Mesendoderm (in vitro differentiated cells): ENCODE data around the gene ANTXR1.

ENCODE experiments used
- DNase-seq: peaks from one replicate; pipeline ENCODE4 v3.0.0; 2013
- H2AK5ac ChIP-seq: 2 replicates; pipeline ENCODE4 v1.6.1; 2013; ENCODE audit warnings: low read length, inconsistent platforms
- H2BK120ac ChIP-seq: 2 replicates; pipeline ENCODE4 v1.6.1; 2013; ENCODE audit warnings: low read depth, mild to moderate bottlenecking, low read length, moderate library complexity, mixed read lengths
- H2BK15ac ChIP-seq: replicated peaks from 2 replicates; pipeline ENCODE4 v1.6.1; 2013; ENCODE audit warnings: low read depth, mild to moderate bottlenecking, moderate library complexity
- H2BK5ac ChIP-seq: 2 replicates; pipeline ENCODE4 v1.6.1; 2013; ENCODE audit warnings: low read length, inconsistent platforms
- H3K18ac ChIP-seq: 2 replicates; pipeline ENCODE4 v1.6.1; 2013; ENCODE audit warnings: mild to moderate bottlenecking, low read length, mixed read lengths
- H3K23ac ChIP-seq: one replicate; pipeline ENCODE4 v1.6.1; 2013; ENCODE audit warnings: low read length
- H3K27ac ChIP-seq: 2 replicates; pipeline ENCODE4 v1.5.1; 2013; ENCODE audit warnings: low read depth, mild to moderate bottlenecking, inconsistent platforms, low read length, moderate library complexity
- H3K27me3 ChIP-seq: 2 replicates; pipeline ENCODE4 v1.6.1; 2013; ENCODE audit warnings: low read length, control low read depth, mild to moderate bottlenecking, inconsistent platforms; ENCODE audit not compliant: insufficient read depth, poor library complexity
- H3K36me3 ChIP-seq: 2 replicates; pipeline ENCODE4 v1.6.1; 2013; ENCODE audit warnings: low read length, inconsistent platforms; ENCODE audit not compliant: control insufficient read depth, insufficient read depth
- H3K4ac ChIP-seq: one replicate; pipeline ENCODE4 v1.6.1; 2013; ENCODE audit warnings: low read depth, mild to moderate bottlenecking, low read length, moderate library complexity
- H3K4me1 ChIP-seq: 2 replicates; pipeline ENCODE4 v1.6.1; 2013; ENCODE audit warnings: low read depth, low read length, inconsistent platforms; ENCODE audit not compliant: control insufficient read depth
- H3K4me2 ChIP-seq: 2 replicates; pipeline ENCODE4 v1.6.1; 2013; ENCODE audit warnings: low read length
- H3K4me3 ChIP-seq: 2 replicates; pipeline ENCODE4 v1.5.1; 2013; ENCODE audit warnings: mild to moderate bottlenecking, low read length
- H3K56ac ChIP-seq: one replicate; pipeline ENCODE4 v1.6.1; 2013; ENCODE audit warnings: low read length
- H3K79me1 ChIP-seq: 2 replicates; pipeline ENCODE4 v1.6.1; 2013; ENCODE audit warnings: low read length, inconsistent platforms
- H3K79me2 ChIP-seq: 2 replicates; pipeline ENCODE4 v1.6.1; 2013; ENCODE audit warnings: mild to moderate bottlenecking, low read length; ENCODE audit not compliant: control insufficient read depth, insufficient read depth
- H3K9ac ChIP-seq: 2 replicates; pipeline ENCODE4 v1.6.1; 2013; ENCODE audit warnings: low read length, inconsistent platforms
- H4K5ac ChIP-seq: one replicate; pipeline ENCODE4 v1.6.1; 2013; ENCODE audit warnings: low read length
- H4K8ac ChIP-seq: one replicate; pipeline ENCODE4 v1.6.1; 2013; ENCODE audit warnings: low read depth, mild to moderate bottlenecking, control low read depth, low read length, moderate library complexity
- WGBS: extraction: QIAGEN DNeasy Blood & Tissue Kit; methylation state at CpG from one replicate; pipeline ENCODE4 v1.1.7; 2013; ENCODE audit warnings: low lambda C conversion rate, missing lambda C conversion rate; ENCODE audit not compliant: insufficient coverage; ENCODE audit errors: extremely low coverage; 5-methylcytosine and 5-hydroxymethylcytosine counted together

Gene ANTXR1

GRCh38 chr2:69241664-69242514 is 228.9 kb downstream of the ANTXR1 start:
- Histone ChIP-seq H3K56ac (no peak overlapping the region), H3K27ac (no peak overlapping the region), H3K36me3 (no peaks in the 10 kb centered on the region), H4K8ac (no peak overlapping the region), H3K4ac (no peak overlapping the region), H3K79me1 (no peaks in the 10 kb centered on the region), H3K18ac (no peak overlapping the region), H3K23ac (no peak overlapping the region), H4K5ac (no peak overlapping the region), H3K4me2 (no peak overlapping the region), H3K79me2 (no peaks in the 10 kb centered on the region), H3K4me3 (no peak overlapping the region), H2AK5ac (no peak overlapping the region), H3K27me3 (no peaks in the 10 kb centered on the region), H2BK5ac (no peak overlapping the region), H3K4me1 (no peaks in the 10 kb centered on the region), H2BK120ac (no peak overlapping the region), H3K9ac (no peak overlapping the region), H2BK15ac (no peak overlapping the region)
- WGBS = no CpG with 5 or more reads among the region's 9 CpGs
- no peak for DNase-seq

- DNase-seq = no peak
- Histone ChIP-seq H3K79me2 (no peaks in the 10 kb centered on the region), H3K4me1 (no peaks in the 10 kb centered on the region), H3K4me2 (no peak overlapping the region), H3K9ac (no peak overlapping the region), H2BK15ac (no peak overlapping the region), H3K56ac (no peak overlapping the region), H3K79me1 (no peaks in the 10 kb centered on the region), H2BK5ac (no peak overlapping the region), H2AK5ac (no peak overlapping the region), H2BK120ac (no peak overlapping the region), H3K27ac (no peak overlapping the region), H4K8ac (no peak overlapping the region), H4K5ac (no peak overlapping the region), H3K36me3 (no peaks in the 10 kb centered on the region), H3K27me3 (no peaks in the 10 kb centered on the region), H3K4ac (no peak overlapping the region), H3K23ac (no peak overlapping the region), H3K18ac (no peak overlapping the region), H3K4me3 (no peak overlapping the region)
- WGBS = no CpG with 5 or more reads among the region's 7 CpGs
These were observed 229.7 kb downstream of the ANTXR1 start for GRCh38 chr2:69242651-69243051.

GRCh38 chr2:69243652-69244051 is 230.7 kb downstream of the ANTXR1 start:
- Histone ChIP-seq H3K9ac (no peak overlapping the region), H3K79me1 (no peaks in the 10 kb centered on the region), H4K8ac (no peak overlapping the region), H2BK15ac (no peak overlapping the region), H3K18ac (no peak overlapping the region), H3K79me2 (no peaks in the 10 kb centered on the region), H3K27me3 (no peaks in the 10 kb centered on the region), H3K4me3 (no peak overlapping the region), H2BK120ac (no peak overlapping the region), H4K5ac (no peak overlapping the region), H2BK5ac (no peak overlapping the region), H3K27ac (no peak overlapping the region), H3K56ac (no peak overlapping the region), H3K4ac (no peak overlapping the region), H3K23ac (no peak overlapping the region), H3K4me2 (no peak overlapping the region), H2AK5ac (no peak overlapping the region), H3K4me1 (no peaks in the 10 kb centered on the region), H3K36me3 (no peaks in the 10 kb centered on the region)
- DNase-seq = no peak
- no CpG with 5 or more reads among the region's 4 CpGs for WGBS

- Histone ChIP-seq H3K4me3 (no peak overlapping the region), H3K4me2 (no peak overlapping the region), H3K23ac (no peak overlapping the region), H3K36me3 (no peaks in the 10 kb centered on the region), H3K27ac (no peak overlapping the region), H2BK5ac (no peak overlapping the region), H4K8ac (no peak overlapping the region), H3K4me1 (no peaks in the 10 kb centered on the region), H4K5ac (no peak overlapping the region), H3K56ac (no peak overlapping the region), H3K27me3 (no peaks in the 10 kb centered on the region), H3K9ac (no peak overlapping the region), H2BK120ac (no peak overlapping the region), H3K79me2 (no peaks in the 10 kb centered on the region), H2BK15ac (no peak overlapping the region), H2AK5ac (no peak overlapping the region), H3K79me1 (no peaks in the 10 kb centered on the region), H3K4ac (no peak overlapping the region), H3K18ac (no peak overlapping the region)
- WGBS = no CpG with 5 or more reads among the region's 6 CpGs
- no peak for DNase-seq
These were observed 231.9 kb downstream of the ANTXR1 start for GRCh38 chr2:69244882-69245281.

- H3K4me3 ChIP-seq = no peak overlapping the region
- no peak overlapping the region for H3K4ac ChIP-seq
- H3K9ac ChIP-seq = no peak overlapping the region
- no peak for DNase-seq
- no peak overlapping the region for H4K5ac ChIP-seq
- no peak overlapping the region for H2AK5ac ChIP-seq
- WGBS = no CpG with 5 or more reads among the region's 9 CpGs
- no peak overlapping the region for H3K56ac ChIP-seq
- H3K79me2 ChIP-seq = no peaks in the 10 kb centered on the region
- no peak overlapping the region for H2BK5ac ChIP-seq
- H3K36me3 ChIP-seq = no peaks in the 10 kb centered on the region
- no peaks in the 10 kb centered on the region for H3K79me1 ChIP-seq
- no peak overlapping the region for H2BK120ac ChIP-seq
- H3K18ac ChIP-seq = no peak overlapping the region
- H3K4me1 ChIP-seq = no peaks in the 10 kb centered on the region
- H4K8ac ChIP-seq = no peak overlapping the region
- no peak overlapping the region for H3K27ac ChIP-seq
- H3K27me3 ChIP-seq = no peaks in the 10 kb centered on the region
- no peak overlapping the region for H3K4me2 ChIP-seq
- H3K23ac ChIP-seq = no peak overlapping the region
- no peak overlapping the region for H2BK15ac ChIP-seq
These were observed 234.6 kb downstream of the ANTXR1 start for GRCh38 chr2:69247583-69247982.

- no peak overlapping the region for H2BK5ac ChIP-seq
- no peaks in the 10 kb centered on the region for H3K36me3 ChIP-seq
- H2BK15ac ChIP-seq = no peak overlapping the region
- no peak overlapping the region for H3K18ac ChIP-seq
- no peak for DNase-seq
- no peak overlapping the region for H3K27ac ChIP-seq
- no peaks in the 10 kb centered on the region for H3K4me1 ChIP-seq
- no peak overlapping the region for H3K4me3 ChIP-seq
- H2AK5ac ChIP-seq = no peak overlapping the region
- H3K23ac ChIP-seq = no peak overlapping the region
- no peaks in the 10 kb centered on the region for H3K27me3 ChIP-seq
- no peak overlapping the region for H3K9ac ChIP-seq
- H3K56ac ChIP-seq = no peak overlapping the region
- H2BK120ac ChIP-seq = no peak overlapping the region
- H4K8ac ChIP-seq = no peak overlapping the region
- H3K4ac ChIP-seq = no peak overlapping the region
- H4K5ac ChIP-seq = no peak overlapping the region
- WGBS = no CpG with 5 or more reads among the region's 4 CpGs
- no peaks in the 10 kb centered on the region for H3K79me1 ChIP-seq
- no peak overlapping the region for H3K4me2 ChIP-seq
- H3K79me2 ChIP-seq = no peaks in the 10 kb centered on the region
These were observed 235.3 kb downstream of the ANTXR1 start for GRCh38 chr2:69248232-69248631.
